Right renal cortex interstitium (tissue), 3 donors: ENCODE results near the gene ALKBH5. TPM values are rescaled to one million over a fixed set of nuclear protein-coding genes. Genes with fewer than 3 reads are reported as not detected.

Source experiments
- DNase-seq, 3 donors: peaks; one replicate each; pipeline ENCODE4 v3.0.0-alpha.2; 2013; ENCODE audit warnings: low read depth in 3 of 3, low spot score in 2 of 3
- polyA plus RNA-seq, 3 donors: library from polyadenylated mRNA; unstranded; fragments of 120-200 nt; gene quantifications; one replicate each; pipeline ENCODE4 v1.2.1, GENCODE V29; 2013; ENCODE audit not compliant: insufficient read length in 3 of 3

ALKBH5 gene
- polyA plus RNA-seq, 3 donors, result 59.6 to 66.0 (median 63.8) TPM

DNA sequence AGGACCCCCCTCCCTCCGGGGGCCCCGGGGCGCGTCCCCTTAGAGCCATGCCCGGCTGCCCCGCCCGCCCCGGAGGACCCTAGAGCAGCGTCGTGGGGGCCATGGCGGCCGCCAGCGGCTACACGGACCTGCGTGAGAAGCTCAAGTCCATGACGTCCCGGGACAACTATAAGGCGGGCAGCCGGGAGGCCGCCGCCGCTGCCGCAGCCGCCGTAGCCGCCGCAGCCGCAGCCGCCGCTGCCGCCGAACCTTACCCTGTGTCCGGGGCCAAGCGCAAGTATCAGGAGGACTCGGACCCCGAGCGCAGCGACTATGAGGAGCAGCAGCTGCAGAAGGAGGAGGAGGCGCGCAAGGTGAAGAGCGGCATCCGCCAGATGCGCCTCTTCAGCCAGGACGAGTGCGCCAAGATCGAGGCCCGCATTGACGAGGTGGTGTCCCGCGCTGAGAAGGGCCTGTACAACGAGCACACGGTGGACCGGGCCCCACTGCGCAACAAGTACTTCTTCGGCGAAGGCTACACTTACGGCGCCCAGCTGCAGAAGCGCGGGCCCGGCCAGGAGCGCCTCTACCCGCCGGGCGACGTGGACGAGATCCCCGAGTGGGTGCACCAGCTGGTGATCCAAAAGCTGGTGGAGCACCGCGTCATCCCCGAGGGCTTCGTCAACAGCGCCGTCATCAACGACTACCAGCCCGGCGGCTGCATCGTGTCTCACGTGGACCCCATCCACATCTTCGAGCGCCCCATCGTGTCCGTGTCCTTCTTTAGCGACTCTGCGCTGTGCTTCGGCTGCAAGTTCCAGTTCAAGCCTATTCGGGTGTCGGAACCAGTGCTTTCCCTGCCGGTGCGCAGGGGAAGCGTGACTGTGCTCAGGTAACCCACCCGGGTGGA, 759 bp downstream of the ALKBH5 start:
- no peak for DNase-seq

DNA sequence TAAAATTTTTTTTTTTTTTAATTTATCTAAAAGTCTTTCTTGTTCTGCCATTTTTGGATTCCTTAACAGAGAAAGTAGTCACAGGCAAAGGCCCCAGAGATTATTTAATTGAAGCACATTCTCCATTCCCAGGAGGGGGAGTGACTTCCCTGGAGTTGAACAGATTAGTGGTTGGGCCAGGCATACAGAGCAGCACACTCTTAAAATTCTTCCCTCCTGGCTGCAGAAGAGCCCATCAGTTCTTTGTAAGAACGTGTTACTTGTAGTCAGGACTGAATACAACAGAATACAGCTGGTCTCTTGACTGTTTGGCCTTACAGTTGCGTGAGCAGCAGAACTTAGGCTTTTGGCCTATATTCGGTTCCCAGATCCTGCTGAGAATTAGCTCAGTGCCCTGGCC, 1.8 kb downstream of the ALKBH5 start:
- DNase-seq, result no peak

DNA sequence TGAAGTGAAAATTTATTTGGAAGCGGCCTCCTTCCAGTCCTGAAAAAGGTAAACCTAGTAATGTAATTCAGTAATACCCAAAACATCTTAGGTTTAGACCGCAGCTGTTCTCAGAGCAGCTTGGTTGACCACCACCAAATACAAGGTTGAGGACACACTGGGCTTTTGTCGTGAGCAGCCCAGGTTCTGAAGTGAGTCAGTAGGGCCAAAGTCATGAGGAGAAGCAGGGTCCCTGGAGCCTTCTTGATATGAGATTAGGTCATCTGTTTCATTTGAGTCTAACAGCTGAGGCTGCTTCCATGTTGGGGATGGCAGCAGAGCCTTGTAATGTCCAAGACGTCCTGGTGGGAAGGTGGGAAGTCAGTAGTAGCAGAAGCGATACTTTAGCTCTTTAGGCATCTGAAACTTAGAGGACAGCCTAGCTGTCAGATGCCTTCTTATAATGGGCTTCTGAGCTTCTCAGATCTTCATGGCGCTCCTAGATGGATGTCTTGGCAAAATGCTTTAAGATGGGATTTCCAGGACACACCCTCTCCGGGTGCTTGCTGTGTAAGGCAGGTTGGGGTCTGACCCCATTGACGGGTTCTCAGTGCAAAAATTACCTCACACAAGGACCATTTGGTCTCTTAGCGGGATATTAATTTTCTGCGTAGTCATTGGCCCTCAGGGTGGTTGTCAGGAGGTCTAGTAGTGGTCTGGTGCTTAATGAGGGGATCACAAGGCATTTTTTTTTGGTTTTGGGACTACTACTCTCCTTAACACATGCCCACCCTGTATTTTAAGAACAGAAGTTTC, 2.4 kb downstream of the ALKBH5 start:
- no peak for DNase-seq

DNA sequence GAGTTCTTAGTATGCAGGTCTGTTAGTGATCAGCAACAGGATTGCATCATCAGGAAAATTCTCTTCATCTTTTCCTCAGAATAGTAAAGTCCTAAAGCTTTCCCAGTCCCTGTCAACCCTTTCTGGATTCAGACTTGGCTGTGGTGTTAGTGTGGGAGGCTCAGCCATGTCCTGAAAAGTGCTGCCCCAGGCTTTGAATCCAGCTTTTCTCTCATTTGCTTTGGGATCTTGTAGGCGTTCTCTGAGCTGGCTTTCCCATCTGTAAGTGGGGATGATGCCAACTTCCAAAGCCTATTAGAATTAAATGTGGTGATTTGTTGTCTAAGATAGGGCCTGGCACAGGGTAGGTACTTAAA, 3.0 kb downstream of the ALKBH5 start:
- no peak for DNase-seq

DNA sequence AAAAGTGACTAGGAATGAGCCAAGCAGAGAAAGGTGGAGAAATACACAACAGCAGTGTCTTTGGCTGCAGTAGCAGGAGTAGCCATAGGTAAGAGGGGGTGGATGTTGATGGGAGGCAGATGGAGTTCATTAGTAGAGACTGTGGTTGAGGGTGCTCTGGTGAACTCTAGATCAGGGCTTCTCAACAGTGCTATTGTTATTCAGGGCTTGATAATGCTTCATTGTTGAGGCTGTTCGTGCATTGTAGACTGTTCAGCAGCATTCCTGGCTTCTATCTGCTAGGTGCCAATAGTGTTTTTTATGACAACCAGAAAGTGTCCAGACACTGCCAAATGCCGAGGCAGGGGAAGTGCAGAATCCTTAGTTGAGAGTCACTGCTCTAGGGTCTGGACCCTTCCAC, 3.6 kb downstream of the ALKBH5 start:
- DNase-seq, result no peak

DNA sequence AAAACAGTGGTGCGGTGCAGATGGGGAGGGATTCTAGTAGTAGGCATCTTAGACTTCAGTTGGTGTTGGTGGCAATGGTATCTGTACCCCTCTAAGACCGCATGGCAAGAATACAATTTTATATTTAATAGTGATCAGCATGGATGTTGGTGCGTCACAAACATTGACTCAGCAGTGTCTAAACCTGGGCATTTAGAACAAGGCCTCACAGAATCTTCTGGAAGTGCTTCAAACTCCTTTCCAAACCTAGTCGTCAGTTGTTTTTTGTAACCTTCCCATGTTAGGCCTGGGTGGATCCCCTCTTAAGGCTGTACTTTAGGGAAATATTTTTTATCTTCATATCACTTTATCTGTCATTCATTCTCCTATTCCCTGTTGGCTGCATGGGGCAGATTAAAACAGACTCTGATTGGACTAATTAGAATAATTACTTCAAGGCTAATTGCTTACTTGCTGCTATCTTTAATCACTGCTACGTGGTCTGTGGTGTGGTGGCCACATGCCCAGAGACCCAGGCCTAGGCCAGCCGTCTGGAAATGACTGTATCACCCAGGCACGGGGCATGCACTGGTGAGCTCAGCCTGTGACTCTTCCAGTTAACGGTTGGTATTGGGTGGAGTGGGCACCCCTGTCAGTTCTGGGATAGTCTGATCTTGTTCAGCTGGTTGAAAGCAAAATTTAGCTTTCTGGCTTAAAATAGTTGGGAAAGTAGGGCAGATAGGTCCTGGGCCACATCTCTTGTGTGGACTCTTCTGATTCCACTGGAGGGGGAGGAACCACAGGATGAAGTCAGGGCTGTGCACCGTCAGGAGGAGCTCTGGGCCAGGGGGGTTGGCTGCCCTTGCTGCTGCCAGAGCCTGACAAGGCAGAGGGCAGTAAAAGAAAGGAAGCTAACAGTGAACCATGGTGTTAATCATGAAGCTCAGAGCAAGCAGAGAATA, 4.5 kb downstream of the ALKBH5 start:
- DNase-seq, result no peak

DNA sequence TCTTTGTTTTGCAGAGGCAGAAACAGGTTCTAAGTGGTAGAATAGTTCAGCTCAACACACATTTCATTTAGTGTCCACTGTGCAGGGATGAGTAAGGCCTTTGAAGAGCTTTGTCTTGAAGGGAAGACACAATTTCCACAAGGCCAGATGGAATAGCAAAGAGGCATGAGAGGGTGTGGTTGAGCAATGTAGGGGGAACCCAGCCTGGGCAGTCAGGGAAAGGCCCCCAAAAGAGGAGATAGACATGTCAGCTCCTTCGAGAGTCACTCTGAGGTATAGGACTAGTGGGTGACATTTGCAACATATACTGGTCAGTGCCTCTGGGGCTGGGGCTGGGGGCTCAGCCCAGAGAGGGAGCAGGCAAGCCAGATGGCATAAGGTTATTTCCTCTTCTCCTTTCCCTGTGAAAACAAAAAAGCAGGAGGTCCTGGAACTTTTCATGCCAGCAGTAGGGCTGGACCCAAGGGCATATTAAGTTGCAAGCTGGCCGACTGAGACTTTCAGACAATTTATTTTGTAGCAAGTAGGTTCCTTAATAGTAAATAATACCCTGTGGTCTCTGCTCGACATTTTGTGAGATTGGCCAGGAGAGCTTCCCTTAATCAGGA, 7.1 kb downstream of the ALKBH5 start:
- DNase-seq, result no peak

DNA sequence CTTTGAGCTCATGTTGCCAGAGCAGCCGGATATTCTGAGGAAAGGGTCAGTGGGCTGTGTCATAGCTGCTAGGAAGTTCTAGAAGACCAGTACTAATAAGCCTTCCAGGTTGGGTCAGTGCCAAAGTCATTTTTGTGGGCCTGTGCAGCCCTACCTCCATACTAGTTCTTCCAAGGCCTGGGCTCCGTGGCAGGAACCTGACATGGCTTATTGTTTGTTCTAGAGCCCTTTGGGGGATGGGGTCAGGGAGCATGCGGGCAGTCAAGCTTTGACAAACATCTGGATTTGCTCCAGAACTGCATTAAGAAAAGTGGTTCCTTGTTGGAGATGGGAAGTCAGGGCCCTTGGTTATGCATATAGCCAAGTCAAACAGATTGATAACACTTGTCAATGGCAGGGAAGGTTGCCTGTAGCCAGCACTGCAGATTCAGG, 7.6 kb downstream of the ALKBH5 start:
- DNase-seq, result no peak

DNA sequence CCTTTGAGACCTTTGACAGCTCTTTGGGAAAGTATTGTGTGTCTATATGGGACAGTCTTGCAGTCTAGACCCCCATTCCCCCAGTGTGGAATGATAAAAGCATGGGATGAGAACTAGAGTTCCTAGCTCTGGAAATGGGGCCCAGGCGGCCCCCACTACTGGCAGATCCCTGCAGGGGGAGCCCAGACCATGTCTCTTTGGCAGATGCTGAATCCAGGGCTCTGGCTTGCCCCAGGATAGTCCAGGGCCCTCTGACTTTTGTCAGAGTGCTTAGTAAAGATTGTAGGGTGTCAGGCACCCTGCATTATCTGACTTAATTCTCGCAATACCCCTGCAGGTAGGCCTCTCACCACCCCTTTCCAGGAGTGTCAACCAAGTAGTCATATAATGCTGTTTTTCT, 8.3 kb downstream of the ALKBH5 start:
- no peak for DNase-seq

DNA sequence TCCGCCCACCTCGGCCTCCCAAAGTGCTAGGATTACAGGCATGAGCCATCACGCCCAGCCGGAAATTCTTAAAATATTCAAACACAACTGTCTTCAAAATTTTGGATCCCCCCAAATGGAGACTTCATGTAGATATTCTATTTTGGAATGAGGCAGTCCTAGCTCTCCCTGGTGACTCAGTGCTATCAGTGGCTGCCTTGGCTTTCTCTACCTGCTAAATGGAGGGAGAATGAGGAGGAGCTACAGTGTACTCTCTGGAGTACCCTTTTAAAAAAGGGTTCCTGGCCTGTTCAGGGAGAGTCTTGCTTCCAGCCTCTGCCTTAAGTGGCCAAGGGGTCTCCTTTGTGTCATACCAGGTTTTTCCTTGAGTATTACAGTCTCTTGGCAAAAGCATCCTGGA, 10.8 kb downstream of the ALKBH5 start:
- no peak for DNase-seq

DNA sequence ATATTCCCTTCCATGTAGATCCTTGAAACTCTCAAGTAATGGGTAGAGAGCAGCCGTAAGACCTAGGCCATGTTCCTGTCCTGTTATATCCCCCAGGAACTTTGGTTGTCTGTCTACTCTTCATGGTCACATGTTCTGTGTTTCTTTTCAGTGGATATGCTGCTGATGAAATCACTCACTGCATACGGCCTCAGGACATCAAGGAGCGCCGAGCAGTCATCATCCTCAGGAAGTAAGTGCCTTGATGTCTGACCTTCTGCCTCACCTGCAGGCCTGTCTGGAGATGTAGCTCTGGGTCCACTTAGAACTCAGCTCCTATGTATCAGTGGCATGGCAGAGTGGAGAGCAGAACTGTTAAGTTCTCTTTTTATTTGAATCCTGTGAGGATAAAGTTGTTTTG, 11.2 kb downstream of the ALKBH5 start:
- no peak for DNase-seq

DNA sequence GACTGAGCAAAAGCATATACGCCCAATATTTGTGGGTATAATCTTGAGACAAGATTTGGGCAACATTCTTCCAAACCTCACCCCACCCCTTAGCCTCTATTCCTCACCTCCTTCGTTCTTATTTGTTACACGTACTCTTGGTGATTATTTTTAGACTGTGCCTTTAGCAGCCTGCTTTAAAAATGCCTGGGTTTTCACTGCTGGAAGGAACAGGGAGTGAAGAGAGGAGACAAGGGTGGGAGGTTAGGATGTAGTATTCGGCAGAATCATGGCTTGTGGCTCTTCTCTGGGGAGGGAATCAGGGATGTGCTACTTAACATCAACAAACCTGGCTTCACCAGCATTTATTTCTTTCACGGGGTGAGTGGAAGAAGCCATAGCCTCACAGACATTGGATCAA, 11.6 kb downstream of the ALKBH5 start:
- no peak for DNase-seq

DNA sequence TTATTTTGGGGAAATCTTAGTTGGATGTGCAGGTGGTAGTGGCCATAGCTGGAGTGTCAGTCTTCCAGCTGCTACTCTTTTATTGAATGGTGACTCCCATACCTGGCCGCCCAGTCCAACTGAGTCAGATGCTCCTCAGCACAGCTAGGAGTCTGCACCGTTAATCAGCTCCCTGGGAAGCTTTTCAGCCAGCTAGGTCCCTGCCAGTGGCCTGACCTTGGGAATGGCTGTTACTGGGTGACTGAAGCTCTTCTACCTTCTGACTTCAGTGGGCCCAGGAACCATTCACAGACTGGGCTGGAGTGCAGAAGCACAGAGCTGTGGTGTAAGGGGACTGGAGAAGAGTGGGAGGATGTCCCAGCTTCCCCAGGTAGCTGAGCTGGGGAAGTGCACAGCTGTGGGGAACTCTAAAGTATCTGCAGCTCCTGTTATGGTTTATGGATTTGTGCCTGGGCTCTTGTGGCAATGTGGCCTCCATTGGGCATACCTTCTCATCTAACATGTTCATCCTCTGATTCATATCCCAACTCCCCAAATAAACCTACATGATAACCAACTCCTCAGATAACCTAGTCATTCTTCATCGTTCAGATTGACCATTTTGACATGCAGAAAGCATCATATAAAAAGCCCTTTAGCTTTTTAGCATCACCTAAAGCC, 14.0 kb downstream of the ALKBH5 start:
- no peak for DNase-seq

DNA sequence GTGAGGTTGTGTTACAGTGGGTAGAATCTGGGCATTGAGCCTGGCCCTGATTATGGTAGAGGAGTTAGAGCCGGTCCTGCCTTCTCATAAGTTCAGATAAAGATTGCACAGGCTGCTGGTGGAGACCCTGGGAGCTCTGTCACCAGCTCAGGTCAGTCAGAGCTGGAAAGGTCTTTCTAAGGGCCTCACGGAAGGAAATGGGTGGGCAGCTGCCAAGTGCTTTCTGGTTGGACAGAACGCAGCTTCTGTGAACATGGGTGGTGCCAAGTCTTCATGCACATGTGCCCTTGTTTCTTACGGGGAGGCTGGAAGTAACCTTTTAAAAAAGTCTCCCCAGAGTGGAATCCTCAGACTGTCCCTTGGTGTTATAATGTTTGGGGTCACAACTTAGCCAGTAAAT, 14.9 kb downstream of the ALKBH5 start:
- DNase-seq, result no peak

DNA sequence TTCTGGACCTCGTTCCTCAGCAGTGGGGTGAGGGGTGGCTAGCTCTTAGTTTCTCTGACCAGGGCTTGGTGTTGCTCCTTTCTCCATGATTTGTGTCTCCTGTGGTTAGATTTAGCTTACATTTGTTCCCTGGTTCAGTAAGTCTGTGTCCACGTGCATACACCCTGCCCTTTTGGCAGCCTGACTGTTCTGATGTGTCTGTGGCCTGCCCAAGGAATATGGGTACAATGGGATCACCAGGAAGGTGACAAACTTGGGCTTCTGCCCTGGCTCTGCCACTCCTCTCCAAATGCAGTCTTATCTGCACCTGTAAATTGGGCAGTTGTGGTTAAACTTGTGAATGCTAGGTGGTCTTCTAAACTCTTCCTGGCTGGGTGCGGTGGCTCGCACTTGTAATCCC, 17.5 kb downstream of the ALKBH5 start:
- DNase-seq, result no peak

DNA sequence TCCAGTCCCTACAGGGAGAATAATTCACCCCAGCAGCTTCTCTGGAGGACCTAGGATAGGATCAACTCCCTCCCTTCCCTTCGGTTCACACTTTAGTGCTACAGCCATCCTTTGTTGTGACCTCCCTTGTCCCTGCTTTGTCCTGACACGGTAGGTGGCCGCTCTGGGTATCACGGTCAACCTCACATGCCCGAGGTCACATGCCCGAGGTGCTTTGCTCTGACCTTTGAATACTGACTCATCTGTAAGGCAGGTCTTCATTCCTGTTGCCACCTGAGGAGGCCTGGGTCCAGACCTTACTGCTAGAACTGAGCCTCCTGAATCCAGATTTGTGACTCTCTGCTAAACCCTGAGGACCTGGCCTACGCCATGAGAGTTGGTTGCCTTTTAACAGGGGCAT, 19.7 kb downstream of the ALKBH5 start:
- DNase-seq, result no peak

DNA sequence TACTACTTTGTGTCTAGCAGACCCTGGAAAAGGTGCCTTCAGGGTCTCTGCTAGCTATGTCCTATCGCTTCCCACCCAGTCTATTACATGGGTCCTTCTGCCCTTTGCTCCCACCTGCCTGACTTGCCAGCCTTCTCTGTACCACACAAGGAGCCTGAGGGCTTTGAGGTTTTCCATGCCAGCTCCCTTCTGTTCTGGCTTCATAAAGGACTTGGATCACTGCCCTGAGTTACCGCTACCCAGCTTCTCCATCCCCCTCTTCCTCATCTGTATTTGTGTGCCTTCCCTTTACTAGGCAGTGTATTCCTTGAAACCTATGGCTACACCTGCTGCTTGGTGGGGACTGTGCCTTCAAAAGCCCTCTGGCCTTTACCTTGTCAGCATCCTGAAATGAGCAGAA, 22.2 kb downstream of the ALKBH5 start:
- DNase-seq, result no peak

DNA sequence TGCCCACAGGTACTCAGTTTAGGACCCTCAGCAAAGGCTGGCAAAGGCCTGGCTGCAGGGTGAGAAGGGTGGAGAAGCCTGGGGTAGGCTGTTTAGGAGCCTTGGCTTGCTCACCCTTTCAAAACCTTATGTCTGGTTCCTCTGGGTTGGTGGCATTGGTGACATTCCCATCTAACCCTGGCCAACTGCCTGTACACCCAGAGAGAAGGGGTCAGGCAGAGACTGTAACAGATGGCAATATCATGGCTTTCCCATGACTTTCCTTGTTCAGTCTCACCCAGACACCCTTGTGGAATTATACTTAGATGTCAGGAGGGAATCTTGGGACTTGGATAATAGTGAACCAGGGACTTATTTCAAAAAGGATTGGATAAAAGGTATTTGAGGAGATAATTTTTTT, 23.3 kb downstream of the ALKBH5 start:
- no peak for DNase-seq

DNA sequence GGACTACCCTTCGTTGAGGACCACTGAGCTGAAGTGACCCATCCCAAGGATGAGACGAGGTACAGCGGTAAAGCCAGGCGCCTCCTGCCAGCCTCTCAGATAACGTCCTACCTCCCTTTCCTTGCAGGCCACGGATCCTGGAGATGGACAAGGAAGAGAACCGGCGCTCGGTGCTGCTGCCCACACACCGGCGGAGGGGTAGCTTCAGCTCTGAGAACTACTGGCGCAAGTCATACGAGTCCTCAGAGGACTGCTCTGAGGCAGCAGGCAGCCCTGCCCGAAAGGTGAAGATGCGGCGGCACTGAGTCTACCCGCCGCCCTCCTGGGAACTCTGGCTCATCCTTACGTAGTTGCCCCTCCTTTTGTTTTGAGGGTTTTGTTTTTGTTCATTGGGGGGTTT, 24.5 kb downstream of the ALKBH5 start:
- no peak for DNase-seq

DNA sequence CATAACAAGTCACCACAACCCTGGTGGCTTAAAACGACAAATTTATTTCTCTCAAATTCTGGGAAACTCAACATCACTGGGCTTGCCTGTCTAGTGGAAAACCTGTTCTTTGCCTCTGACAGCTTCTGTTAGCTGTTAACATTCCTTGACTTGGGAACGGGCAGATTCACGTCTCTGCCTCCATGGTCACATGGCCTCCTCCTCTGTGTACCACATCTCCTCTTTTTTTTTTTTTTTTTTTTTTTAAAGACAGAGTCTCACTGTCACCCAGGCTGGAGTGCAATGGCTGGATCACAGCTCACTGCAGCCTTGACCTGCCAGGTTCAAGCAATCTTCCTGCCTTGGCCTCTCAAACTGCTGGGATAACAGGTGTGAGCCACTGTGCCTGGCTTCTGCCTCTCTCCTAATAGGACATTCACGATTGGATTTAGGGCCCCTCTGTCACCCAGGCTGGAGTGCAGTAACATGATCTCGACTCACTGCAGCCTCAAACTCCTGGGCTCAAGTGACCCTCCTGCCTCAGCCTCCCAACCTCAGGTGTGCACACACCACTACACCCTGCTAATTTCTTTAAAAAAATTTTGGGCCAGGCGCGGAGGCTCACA, 30.1 kb downstream of the ALKBH5 start:
- DNase-seq, result no peak
